B cell (primary cell): Measurements from ENCODE around the gene ANKRD9. TPM values are rescaled to one million over a fixed set of nuclear protein-coding genes. Genes with fewer than 3 reads are reported as not detected.

ENCODE experiments used
- ATAC-seq: fragments of 200-7000 bp; cut with Tn5 transposase; one replicate; pipeline ENCODE4 v1.10.0; 2021; ENCODE audit warnings: low read depth, mild to moderate bottlenecking, moderate number of reproducible peaks, moderate library complexity
- CTCF ChIA-PET: fragments of 350-600 bp; sonication (Branson Sonifier 250); formaldehyde crosslinking; loops from one replicate; lab custom pipeline; 2021; ENCODE audit warnings: antibody characterized with exemption, inconsistent platforms; lab: Charles Lee
- POLR2A ChIA-PET: fragments of 350-600 bp; sonication (Branson Sonifier 250); formaldehyde crosslinking; loops from one replicate; lab custom pipeline; 2021; ENCODE audit warnings: antibody characterized with exemption; lab: Charles Lee
- DNase-seq: peaks from one replicate; pipeline ENCODE4 v3.0.0; 2013
- H2AFZ ChIP-seq: 2 replicates; pipeline ENCODE4 v1.6.1; 2012; ENCODE audit warnings: mild to moderate bottlenecking, low read depth, low read length; ENCODE audit not compliant: insufficient read depth, poor library complexity, severe bottlenecking
- H3K27ac ChIP-seq, 2 donors: 1 replicate in 1 of 2; 2 replicates in 1 of 2; pipeline ENCODE4 v1.5.1; 2012 to 2013; ENCODE audit warnings: low read length in 2 of 2, mild to moderate bottlenecking in 2 of 2, moderate library complexity in 1 of 2
- H3K27me3 ChIP-seq, 4 experiments: fragments of 200-600 bp in 1 of 4; sonication (generic) in 1 of 4; replicated peaks in 1 of 4; 1 replicate in 2 of 4; 2 replicates in 2 of 4; pipeline versions ENCODE4 v1.6.1 to v1.7.0; 2013 to 2016; ENCODE audit warnings: low read length in 3 of 4, mild to moderate bottlenecking in 2 of 4, mixed read lengths in 1 of 4, moderate library complexity in 1 of 4; ENCODE audit not compliant: insufficient read depth in 4 of 4, control insufficient read depth in 3 of 4; ENCODE audit errors: control extremely low read depth in 1 of 4
- H3K36me3 ChIP-seq, 2 experiments: replicated peaks in 1 of 2; 1 replicate in 1 of 2; 2 replicates in 1 of 2; pipeline versions ENCODE4 v1.6.1 to v1.7.1; 2013; ENCODE audit warnings: low read length in 1 of 2; ENCODE audit not compliant: insufficient read depth in 2 of 2, control insufficient read depth in 1 of 2; ENCODE audit errors: control extremely low read depth in 1 of 2, extremely low read depth in 1 of 2
- H3K4me1 ChIP-seq, 2 donors: fragments of 200-600 bp in 1 of 2; sonication (generic) in 1 of 2; 1 replicate in 1 of 2; 2 replicates in 1 of 2; pipeline versions ENCODE4 v1.5.1 to v1.6.1; 2013 to 2017; ENCODE audit warnings: low read length in 2 of 2; ENCODE audit not compliant: control insufficient read depth in 2 of 2, insufficient read depth in 2 of 2
- H3K4me2 ChIP-seq: replicated peaks from 2 replicates; pipeline ENCODE3; 2012; ENCODE audit warnings: mild to moderate bottlenecking, low read depth, low read length; ENCODE audit not compliant: poor library complexity, severe bottlenecking
- H3K4me3 ChIP-seq, 5 experiments: fragments of 200-600 bp in 1 of 5; sonication (generic) in 1 of 5; 1 replicate in 3 of 5; 2 replicates in 2 of 5; pipeline versions ENCODE4 v1.5.1 to v1.7.0; 2011 to 2016; ENCODE audit warnings: low read length in 4 of 5, mild to moderate bottlenecking in 4 of 5, low read depth in 2 of 5, control low read depth in 1 of 5, moderate library complexity in 1 of 5; ENCODE audit not compliant: insufficient read depth in 1 of 5; ENCODE audit errors: control extremely low read depth in 1 of 5, extremely low read depth in 1 of 5
- H3K79me2 ChIP-seq: fragments of 200-600 bp; sonication (generic); one replicate; pipeline ENCODE4 v1.6.0; 2016; ENCODE audit warnings: low read length; ENCODE audit not compliant: control insufficient read depth, insufficient read depth
- H3K9ac ChIP-seq: fragments of 200-600 bp; sonication (generic); 2 replicates; pipeline ENCODE4 v1.6.1; 2017; ENCODE audit warnings: mild to moderate bottlenecking, low read length, moderate library complexity
- H3K9me3 ChIP-seq, 3 donors: one replicate each; pipeline versions ENCODE4 v1.6.1 to v1.7.1; 2013; ENCODE audit warnings: low read length in 2 of 3; ENCODE audit not compliant: control insufficient read depth in 2 of 3, insufficient read depth in 1 of 3; ENCODE audit errors: control extremely low read depth in 1 of 3
- H4K20me1 ChIP-seq: 2 replicates; pipeline ENCODE4 v1.6.0; 2012; ENCODE audit warnings: mild to moderate bottlenecking, low read length; ENCODE audit not compliant: insufficient read depth, control insufficient read depth, poor library complexity, severe bottlenecking
- H3K27ac Mint-ChIP-seq: one replicate; pipeline ENCODE4 v1.8.0; 2021; ENCODE audit warnings: mixed read lengths
- H3K27me3 Mint-ChIP-seq: one replicate; pipeline ENCODE4 v1.8.0; 2021; ENCODE audit warnings: mixed read lengths
- H3K4me1 Mint-ChIP-seq: one replicate; pipeline ENCODE4 v1.8.0; 2021; ENCODE audit warnings: mixed read lengths
- H3K4me3 Mint-ChIP-seq: one replicate; pipeline ENCODE4 v1.8.0; 2021; ENCODE audit warnings: mixed read lengths
- H3K9me3 Mint-ChIP-seq: one replicate; pipeline ENCODE4 v1.8.0; 2022; ENCODE audit warnings: mixed read lengths; ENCODE audit not compliant: insufficient read depth
- EZH2 ChIP-seq: IDR thresholded peaks from 2 replicates; pipeline ENCODE4 v1.6.1; 2012; ENCODE audit warnings: borderline replicate concordance, low read depth, mild to moderate bottlenecking, moderate library complexity, low read length; ENCODE audit not compliant: insufficient read depth, poor library complexity, severe bottlenecking
- WGBS: methylation state at CpG from one replicate; pipeline ENCODE4 v1.1.5; 2013; ENCODE audit warnings: missing lambda C conversion rate; ENCODE audit not compliant: insufficient coverage; 5-methylcytosine and 5-hydroxymethylcytosine counted together
- intact Hi-C: fragments of 100-400 bp; cut with micrococcal nuclease; formaldehyde crosslinking; loops from one replicate; pipeline ENCODE4 v1.10.0; 2022
- polyA plus RNA-seq: library from polyadenylated mRNA; depleted of rRNA; stranded (reverse); fragments of >200 nt; gene quantifications from 2 replicates; pipeline ENCODE4 v1.2.3, GENCODE V29; 2012
- total RNA-seq, 2 donors: library from RNA; stranded (reverse); fragments of 120-200 nt in 1 of 2; gene quantifications; 1 replicate in 1 of 2; 2 replicates in 1 of 2; pipeline versions ENCODE4 v1.2.3 to v1.2.4, GENCODE V29; 2013 to 2022
- TF ChIP-seq, protein P1 (sequence below): fragments of 200-600 bp; IDR thresholded peaks from one replicate; pipeline ENCODE4 v1.8.0; 2022; ENCODE audit warnings: antibody characterized with exemption, mild to moderate bottlenecking

ANKRD9 gene
- total and polyA plus RNA-seq, 2 donors (not counting 1 experiment from before 2014, with no cell fraction given), result 1.4 to 1.5 TPM

GRCh38 chr14:102505000-102505619, 4.5 kb downstream of the ANKRD9 start:
- intact Hi-C loops, result loop anchor here (5.0 kb wide), 1 partner anchor 143 kb away; the partner anchor contains the start of genes CINP and TECPR2
- no peaks in the 10 kb centered on the region for H3K36me3 ChIP-seq
- no peak overlapping the region for H3K9ac ChIP-seq
- H4K20me1 ChIP-seq, result no peaks in the 10 kb centered on the region
- H3K4me1 ChIP-seq, result peaks cover under 1 to 2% of the 10 kb centered on the region in 2 donors
- ChIA-PET CTCF (interaction anchor here (0.5 kb wide), 1 partner anchor 60 kb away, joined by 4 read pairs; no protein-coding TSS in a partner anchor), POLR2A (no interaction called here)
- no peak for ATAC-seq
- no peak overlapping the region for H3K4me3 ChIP-seq
- no peak overlapping the region for H2AFZ ChIP-seq
- H3K4me2 ChIP-seq, result no peak overlapping the region
- H3K9me3 Mint-ChIP-seq, result no peaks in the 10 kb centered on the region
- no peak for TF ChIP-seq EZH2
- peaks cover under 1% of the 10 kb centered on the region for H3K4me1 Mint-ChIP-seq
- H3K79me2 ChIP-seq, result no peaks in the 10 kb centered on the region
- peak overlapping the region; percentile 20 for H3K27ac Mint-ChIP-seq
- H3K27me3 ChIP-seq, result no peaks in the 10 kb centered on the region
- H3K9me3 ChIP-seq, result peaks cover 0 to 8% (median 0%) of the 10 kb centered on the region in 3 donors
- H3K4me3 Mint-ChIP-seq, result no peak overlapping the region
- H3K27me3 Mint-ChIP-seq, result no peaks in the 10 kb centered on the region
- 87% methylated on average over 6 of the region's 7 CpGs for WGBS
- H3K27ac ChIP-seq, result no peak overlapping the region
- DNase-seq, result no peak

- no peaks in the 10 kb centered on the region for H3K9me3 Mint-ChIP-seq
- H3K36me3 ChIP-seq, result no peaks in the 10 kb centered on the region
- H2AFZ ChIP-seq, result no peak overlapping the region
- CTCF ChIA-PET, result interaction anchor here (0.5 to 1.4 kb wide), 2 partner anchors 61 to 66 kb away, joined by 4 read pairs; no protein-coding TSS in a partner anchor
- no peaks in the 10 kb centered on the region for H3K79me2 ChIP-seq
- no peak overlapping the region for H3K9ac ChIP-seq
- no peaks in the 10 kb centered on the region for H3K4me1 ChIP-seq
- H3K4me1 Mint-ChIP-seq, result no peaks in the 10 kb centered on the region
- peaks cover 0 to 8% (median 0%) of the 10 kb centered on the region in 3 donors for H3K9me3 ChIP-seq
- no peak overlapping the region for H3K4me3 ChIP-seq
- no peaks in the 10 kb centered on the region for H3K27me3 ChIP-seq
- no peak for TF ChIP-seq EZH2
- TF ChIP-seq, protein P1, sequence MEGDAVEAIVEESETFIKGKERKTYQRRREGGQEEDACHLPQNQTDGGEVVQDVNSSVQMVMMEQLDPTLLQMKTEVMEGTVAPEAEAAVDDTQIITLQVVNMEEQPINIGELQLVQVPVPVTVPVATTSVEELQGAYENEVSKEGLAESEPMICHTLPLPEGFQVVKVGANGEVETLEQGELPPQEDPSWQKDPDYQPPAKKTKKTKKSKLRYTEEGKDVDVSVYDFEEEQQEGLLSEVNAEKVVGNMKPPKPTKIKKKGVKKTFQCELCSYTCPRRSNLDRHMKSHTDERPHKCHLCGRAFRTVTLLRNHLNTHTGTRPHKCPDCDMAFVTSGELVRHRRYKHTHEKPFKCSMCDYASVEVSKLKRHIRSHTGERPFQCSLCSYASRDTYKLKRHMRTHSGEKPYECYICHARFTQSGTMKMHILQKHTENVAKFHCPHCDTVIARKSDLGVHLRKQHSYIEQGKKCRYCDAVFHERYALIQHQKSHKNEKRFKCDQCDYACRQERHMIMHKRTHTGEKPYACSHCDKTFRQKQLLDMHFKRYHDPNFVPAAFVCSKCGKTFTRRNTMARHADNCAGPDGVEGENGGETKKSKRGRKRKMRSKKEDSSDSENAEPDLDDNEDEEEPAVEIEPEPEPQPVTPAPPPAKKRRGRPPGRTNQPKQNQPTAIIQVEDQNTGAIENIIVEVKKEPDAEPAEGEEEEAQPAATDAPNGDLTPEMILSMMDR, result no peak
- H3K4me3 Mint-ChIP-seq, result no peak overlapping the region
- POLR2A ChIA-PET, result no interaction called here
- WGBS, result 89% methylated on average over 15 of the region's 18 CpGs
- no peak for DNase-seq
- no peak overlapping the region for H3K27ac ChIP-seq
- no peak overlapping the region for H3K27ac Mint-ChIP-seq
- H3K27me3 Mint-ChIP-seq, result no peaks in the 10 kb centered on the region
- H3K4me2 ChIP-seq, result no peak overlapping the region
- intact Hi-C loops, result no loop called here
- no peaks in the 10 kb centered on the region for H4K20me1 ChIP-seq
- ATAC-seq, result no peak
These were observed 5.1 kb downstream of the ANKRD9 start for GRCh38 chr14:102504328-102504999.
